Esophagus mucosa (tissue), 1 donor: Measurements from ENCODE around the gene PHF12. TPM values are rescaled to one million over a fixed set of nuclear protein-coding genes. Genes with fewer than 3 reads are reported as not detected.

ENCODE experiments used
- ATAC-seq: fragments of 200-7000 bp; cut with Tn5 transposase; one replicate; pipeline ENCODE4 v1.9.1; 2020
- total RNA-seq: library from RNA; stranded (reverse); gene quantifications from one replicate; pipeline ENCODE4 v1.2.4, GENCODE V29; 2023
- donor health status: DM: yes; HTN: yes; CAD: no.

Gene PHF12
- total RNA-seq, 1 donor from 2014 or later: 14.2 TPM

DNA sequence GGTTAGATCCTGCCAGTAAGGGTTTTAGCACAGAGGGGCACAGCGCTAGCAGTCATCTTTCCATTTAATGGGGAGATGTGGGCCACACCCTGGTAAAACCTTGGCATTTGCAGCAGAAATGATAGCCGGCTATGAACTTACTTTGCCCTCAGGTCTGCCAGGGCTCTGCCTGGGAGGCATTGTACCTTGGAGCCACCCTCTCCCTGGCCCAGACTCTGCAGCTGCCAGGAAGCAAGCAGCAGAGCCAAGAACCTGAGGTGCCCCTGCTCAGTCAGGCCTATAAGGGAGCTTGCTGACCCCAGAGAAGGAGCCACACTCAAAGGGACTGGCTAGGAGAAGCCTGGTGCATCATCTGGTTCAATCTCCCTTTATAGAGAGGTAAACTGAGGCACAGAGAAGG lies 23.7 kb upstream of the PHF12 start:
- ATAC-seq: no peak

DNA sequence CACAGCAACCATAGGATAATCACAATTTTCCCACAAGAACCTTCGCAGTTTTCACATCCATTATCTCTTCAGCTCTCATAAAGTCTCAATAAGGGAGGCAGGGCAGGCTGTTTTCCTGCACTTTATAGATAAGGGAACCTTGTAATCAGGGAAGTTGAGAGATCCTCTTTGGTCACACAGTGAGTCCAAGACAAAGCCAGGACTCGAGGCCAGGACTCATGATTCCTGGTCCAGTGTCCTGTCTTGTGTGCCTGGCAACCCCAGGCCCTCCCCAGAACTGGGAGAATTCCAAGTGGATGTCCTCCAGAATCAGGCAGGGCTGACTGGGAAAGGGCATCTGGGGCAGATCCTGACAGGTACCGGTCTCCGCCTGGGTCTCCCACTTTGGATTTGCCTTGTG lies 23.1 kb upstream of the PHF12 start:
- ATAC-seq: no peak

DNA sequence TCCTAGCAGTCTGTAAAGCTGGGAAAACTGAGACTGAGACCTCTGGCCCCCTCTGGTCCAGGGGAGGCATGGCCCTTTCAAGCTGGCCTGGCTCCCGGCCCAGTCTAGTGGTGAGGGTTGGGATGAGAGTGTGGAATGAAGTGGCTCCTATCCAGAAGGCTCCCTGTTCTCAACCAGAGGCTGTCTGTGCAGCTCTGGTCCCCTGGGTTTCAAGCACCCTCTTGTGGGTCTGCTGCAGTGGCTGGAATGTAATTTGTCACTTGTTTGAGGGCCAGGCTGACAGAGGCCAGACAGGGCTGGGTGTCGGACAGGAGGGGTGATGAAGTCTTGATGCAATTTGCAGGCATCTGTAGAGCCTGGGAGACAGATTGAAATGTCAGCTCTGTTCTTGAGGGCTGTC lies 22.1 kb upstream of the PHF12 start:
- ATAC-seq: no peak

DNA sequence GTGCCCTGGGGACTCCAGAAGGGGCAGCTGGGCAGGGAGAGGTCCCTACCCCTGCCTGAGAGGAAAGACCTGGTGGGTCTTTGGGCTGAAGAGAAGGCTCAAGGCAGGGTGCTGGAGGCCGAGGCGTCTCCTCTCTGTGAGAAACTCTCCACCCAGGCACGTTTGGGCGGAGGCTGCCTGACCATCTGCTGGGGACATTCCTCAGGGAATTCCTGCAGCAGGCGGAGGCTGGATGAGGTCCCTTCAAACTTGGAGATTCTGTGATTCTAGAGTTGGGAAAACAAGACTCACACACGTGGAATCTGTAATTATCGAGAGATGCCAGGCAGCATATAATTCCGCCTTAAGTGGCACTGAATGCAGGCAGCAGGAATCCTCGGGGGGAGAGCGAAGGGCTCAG lies 21.1 kb upstream of the PHF12 start:
- no peak for ATAC-seq

DNA sequence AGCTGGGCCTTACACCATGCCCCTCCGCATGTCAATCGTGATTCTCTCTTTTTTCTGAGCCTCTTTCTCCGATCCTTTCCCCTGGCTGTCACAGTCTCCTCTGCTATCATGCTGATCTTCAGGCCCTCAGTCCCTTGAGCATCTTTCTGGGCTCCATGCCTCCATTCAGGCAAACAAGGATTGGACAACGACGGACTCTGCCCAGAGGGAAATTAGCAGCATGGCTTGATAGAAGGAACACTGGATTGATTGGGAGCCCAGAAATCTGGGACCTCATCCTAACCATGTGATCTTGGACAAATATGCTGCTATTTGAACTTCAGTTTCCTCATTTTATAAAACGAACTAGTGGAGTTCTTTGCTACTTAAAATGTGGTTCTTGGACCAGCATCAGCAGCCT lies 19.6 kb upstream of the PHF12 start:
- ATAC-seq: no peak

GRCh38 chr17:28969706-28970393 lies 18.5 kb upstream of the PHF12 start:
- ATAC-seq: no peak

DNA sequence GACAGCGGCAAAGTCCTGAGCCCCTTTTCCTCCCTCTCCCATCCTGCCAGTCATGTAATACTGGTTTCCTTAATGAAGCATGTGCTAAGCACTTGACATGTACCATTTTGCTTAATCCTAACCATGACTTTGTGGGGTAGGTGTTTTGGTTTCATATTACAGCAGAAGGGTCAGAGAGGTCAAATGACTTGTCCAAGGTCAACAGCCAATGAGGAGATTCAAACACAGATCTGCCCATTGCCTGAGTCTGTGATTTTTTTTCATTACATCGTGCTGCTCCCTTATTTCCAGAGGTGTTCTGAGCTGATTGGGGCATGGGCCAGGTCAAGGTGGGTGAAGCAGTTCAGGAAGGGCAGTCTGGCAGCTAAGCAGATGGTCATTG lies 17.6 kb upstream of the PHF12 start:
- no peak for ATAC-seq

GRCh38 chr17:28968231-28968913 lies 17.1 kb upstream of the PHF12 start:
- ATAC-seq: no peak

DNA sequence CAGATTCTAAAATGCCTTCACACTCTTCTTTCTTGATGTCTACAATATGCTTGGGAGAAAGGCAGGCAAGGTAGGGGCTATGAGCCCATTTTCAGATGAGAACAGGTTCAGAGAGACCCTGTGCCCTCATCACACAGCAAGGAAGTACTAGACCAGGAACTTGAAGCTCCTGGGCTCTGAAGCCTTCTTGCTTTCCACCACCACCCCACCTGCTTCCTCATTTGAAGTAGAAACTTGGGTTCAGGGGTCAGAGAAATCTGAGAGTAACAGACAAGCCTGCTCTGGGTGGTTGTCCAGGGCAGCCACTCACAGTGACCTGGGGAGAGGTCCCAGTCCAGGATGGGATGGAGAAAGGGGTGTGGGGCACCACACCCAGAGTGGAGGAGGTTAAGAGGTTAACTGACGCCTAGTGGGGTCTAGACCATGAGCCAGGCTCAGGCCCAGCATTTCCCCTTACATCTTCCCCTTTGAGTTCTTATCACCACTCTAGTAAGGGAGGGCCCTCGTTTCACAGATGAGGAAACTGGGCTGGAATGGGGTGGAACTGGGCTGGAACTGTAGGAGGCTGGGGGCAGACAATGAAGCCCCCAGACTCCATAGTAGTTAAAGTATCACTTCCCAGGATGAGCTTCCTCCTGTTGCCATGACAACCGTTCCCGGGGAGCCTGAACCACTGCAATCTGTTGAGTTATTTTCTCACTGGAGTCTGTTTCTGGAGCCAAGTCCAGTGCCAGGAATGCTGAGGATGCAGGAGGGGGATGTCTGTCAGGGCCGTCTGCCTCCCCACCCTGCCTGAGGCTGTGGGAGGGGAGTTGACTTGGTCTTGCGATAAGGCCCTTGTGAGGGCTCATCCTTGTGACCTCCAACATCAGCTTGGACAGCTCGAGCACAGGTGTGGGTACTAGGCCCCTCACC lies 16.2 kb upstream of the PHF12 start:
- ATAC-seq: no peak

DNA sequence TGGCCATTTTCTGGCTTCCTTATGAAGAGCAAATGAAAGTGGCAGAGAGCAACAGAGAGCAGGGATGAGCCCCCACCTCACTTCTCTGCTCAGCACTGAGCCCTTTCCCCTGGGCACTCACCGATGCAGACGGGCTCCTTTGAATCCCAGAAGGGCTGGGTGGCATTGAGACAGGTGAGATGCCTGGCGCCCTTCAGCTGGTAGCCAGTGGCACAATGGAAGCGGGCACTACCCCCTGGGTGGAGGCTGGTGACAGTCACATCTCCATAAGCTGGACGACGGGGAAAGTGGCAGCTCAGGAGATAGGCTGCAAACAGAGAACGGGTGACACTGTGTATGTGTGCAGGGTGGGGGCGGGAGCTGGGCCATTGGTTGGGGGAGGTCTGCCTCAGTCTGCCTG lies 12.5 kb upstream of the PHF12 start:
- no peak for ATAC-seq

GRCh38 chr17:28963055-28963611 lies 11.8 kb upstream of the PHF12 start:
- no peak for ATAC-seq

GRCh38 chr17:28961391-28961790 lies 10.1 kb upstream of the PHF12 start:
- ATAC-seq: no peak

DNA sequence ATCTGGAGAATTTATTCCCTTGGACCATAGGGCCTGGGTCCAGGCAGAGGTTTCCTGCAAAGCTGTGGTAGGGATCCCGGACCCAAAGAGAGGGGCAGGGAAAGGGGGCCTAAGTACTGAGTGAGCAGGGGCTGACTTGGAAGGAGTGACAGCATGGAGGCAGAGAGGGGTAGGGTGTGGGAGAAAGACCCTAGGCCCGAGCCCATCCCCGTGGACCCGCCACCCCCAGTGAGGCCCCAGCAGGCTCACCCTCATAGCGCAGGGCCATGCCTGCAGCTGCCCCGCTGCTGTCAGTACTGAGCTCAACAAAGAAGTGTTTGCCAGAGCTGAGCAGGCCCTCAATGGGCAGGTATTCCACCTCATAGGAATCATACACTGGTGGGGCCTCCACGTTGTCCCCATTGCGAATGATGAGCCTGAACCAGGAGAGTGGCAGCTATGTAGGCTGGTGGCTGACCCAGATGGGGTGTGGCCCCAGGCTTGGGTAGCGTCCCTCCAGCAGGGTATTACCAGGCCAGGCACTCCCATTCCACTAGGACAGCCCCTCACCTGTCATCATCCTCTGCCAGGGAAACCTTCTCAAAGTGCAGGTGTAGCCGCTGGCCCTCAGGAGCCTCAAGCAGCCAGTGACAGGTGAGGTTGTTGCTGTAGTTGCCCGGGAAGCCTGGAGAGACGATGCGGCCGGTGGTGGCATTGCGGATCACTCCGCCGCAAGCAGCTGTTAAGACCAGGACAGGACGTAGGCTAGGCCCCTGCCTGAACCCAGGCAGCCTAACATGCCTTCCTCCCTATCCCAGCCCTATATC lies 9.1 kb upstream of the PHF12 start:
- no peak for ATAC-seq

- ATAC-seq: no peak
Measured at GRCh38 chr17:28959471-28959871, 8.2 kb upstream of the PHF12 start.

GRCh38 chr17:28958820-28959455 lies 7.6 kb upstream of the PHF12 start:
- no peak for ATAC-seq

DNA sequence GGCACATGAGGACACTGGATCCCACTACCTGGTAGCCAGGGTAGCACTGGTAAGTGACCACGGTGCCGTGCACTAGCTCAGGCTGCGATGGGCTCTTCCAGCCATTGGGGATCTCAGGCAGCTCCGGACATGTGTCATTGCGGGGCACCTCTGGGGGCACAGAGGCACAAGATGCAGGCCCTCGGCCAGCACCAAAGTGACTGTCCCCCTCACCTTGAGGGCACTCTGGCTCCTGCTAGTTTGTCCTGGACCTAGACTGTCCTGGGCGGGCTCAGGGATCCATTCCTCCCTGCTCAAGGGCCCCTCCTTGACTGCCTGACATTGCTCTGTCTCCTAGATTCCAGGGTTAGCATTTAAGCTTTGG lies 6.7 kb upstream of the PHF12 start:
- ATAC-seq: no peak

DNA sequence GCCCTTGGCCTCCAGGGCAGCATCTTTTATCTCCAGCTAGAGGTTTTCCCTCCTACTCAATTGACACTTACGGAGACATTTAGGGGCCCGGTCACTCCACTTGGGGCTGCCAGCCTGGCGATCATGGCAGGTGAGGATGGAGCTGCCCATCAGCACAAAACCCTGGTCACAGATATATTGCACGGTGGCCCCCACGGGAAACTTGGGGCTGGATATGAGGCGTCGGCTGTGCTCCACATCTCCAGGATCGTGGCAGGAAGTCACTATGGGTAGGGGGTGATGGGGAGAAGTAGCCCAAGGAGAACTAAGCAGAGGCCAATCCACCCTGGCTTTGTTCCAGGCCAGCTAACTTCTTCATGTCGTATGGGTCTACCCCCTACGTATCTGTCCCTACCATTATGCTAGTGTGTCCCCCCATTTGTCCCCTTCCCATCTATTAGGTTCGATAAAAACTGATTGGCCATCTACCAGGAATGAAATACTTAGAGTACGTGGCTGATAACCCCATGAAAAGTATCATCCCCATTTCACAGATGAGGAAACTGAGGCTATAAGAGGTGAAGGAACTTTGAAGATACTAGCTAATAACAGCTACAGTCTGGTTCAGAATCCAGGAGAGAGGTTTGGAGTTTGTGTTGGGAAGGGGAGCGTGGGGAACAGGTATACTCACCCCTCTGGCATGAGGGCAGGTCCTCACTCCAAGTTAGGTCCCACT lies 6.1 kb upstream of the PHF12 start:
- no peak for ATAC-seq

GRCh38 chr17:28956861-28957260 lies 5.5 kb upstream of the PHF12 start:
- ATAC-seq: no peak

- no peak for ATAC-seq
Measured at GRCh38 chr17:28956112-28956511, 4.8 kb upstream of the PHF12 start.

DNA sequence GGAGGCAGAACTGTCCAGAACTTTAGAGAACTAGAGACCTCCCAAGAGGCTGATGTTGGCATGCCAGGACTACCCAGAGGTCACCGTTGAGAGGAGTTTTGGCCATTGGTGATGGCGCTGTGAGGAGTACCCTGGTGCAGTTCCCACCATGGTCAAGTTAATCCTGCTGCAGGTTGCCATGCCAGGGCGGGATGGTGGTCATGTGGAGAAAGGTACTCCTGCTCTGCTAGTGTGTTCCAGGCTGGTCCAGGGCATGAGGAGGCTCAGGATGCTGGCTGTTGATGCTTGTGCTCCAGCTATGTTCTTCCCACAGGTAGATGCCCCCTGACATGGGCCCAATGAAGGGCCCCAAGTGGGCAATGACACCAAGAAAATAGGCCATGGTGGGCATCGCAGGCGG lies 4.1 kb upstream of the PHF12 start:
- no peak for ATAC-seq

DNA sequence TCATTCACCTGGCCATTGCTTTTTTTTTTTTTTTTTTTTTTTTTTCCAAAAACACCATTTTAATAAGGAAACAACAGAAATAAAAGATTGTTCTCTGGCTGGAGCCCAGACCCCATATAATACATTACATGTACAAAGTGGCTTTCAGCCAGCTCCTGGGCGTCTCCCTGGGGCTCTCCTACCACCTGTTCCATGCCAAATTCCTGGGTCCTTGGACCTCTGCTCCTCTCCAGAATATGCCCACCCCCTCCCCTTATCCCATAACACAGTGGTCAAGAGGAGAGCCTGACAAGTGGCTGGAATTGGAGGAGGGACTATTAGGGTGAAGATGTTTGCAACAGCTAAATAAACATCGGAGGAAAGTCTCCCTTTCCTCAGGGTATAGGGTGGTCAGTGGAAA lies 3.6 kb upstream of the PHF12 start:
- no peak for ATAC-seq
